K562 treated with DMSO at 1 percent for 24 hours (cell line): Measurements from ENCODE around the gene APCDD1L. TPM values are rescaled to one million over a fixed set of nuclear protein-coding genes. Genes with fewer than 3 reads are reported as not detected.

ENCODE experiments used
- total RNA-seq: library from RNA; unstranded; fragments of 300-600 nt; gene quantifications from 2 replicates; pipeline ENCODE4 v1.2.3, GENCODE V29; 2022; ENCODE audit warnings: low read depth; ENCODE audit not compliant: insufficient read depth

The APCDD1L gene
- not detected in 2 replicates for total RNA-seq

GRCh38 chr20:58515233-58516212, at the start of gene APCDD1L:
Gene APCDD1L (minus strand): TSS chr20:58515399. CDS start chr20:58514707, 692 bp downstream.

Other genes with a start within 250 kb of the APCDD1L start
- 4.2 and 6.2 TPM in 2 replicates for gene RAB22A, start 205.7 kb downstream of the APCDD1L start, total RNA-seq
- 28.5 and 30.0 TPM in 2 replicates for gene VAPB, start 126.2 kb downstream of the APCDD1L start, total RNA-seq
- gene STX16, start 135.9 kb upstream of the APCDD1L start, total RNA-seq = 31.8 and 32.6 TPM in 2 replicates
- gene NPEPL1, start 177.4 kb upstream of the APCDD1L start, total RNA-seq = 1.1 and 2.9 TPM in 2 replicates